HEK293T (cell line): ENCODE data around the gene SLC25A30.

Source experiments
- ARNT ChIP-seq: fragments of 450-650 bp; IDR thresholded peaks from 2 replicates; pipeline ENCODE4 v1.6.1; 2017; ENCODE audit warnings: mild to moderate bottlenecking
- BHLHE40 ChIP-seq: fragments of 450-650 bp; IDR thresholded peaks from 2 replicates; pipeline ENCODE4 v1.6.1; 2016; ENCODE audit warnings: mild to moderate bottlenecking, moderate library complexity, borderline replicate concordance
- FOXK2 ChIP-seq: fragments of 450-650 bp; IDR thresholded peaks from 2 replicates; pipeline ENCODE4 v1.6.1; 2016; ENCODE audit warnings: mild to moderate bottlenecking
- FOXM1 ChIP-seq: fragments of 450-650 bp; IDR thresholded peaks from 2 replicates; pipeline ENCODE4 v1.6.1; 2017; ENCODE audit warnings: mild to moderate bottlenecking, borderline replicate concordance
- HDGF ChIP-seq: fragments of 450-650 bp; IDR thresholded peaks from 2 replicates; pipeline ENCODE4 v1.6.1; 2017; ENCODE audit warnings: antibody characterized with exemption, borderline replicate concordance
- LEF1 ChIP-seq: fragments of 450-650 bp; IDR thresholded peaks from 2 replicates; pipeline ENCODE4 v1.6.1; 2017; ENCODE audit warnings: mild to moderate bottlenecking, borderline replicate concordance
- SUZ12 ChIP-seq: fragments of 450-650 bp; IDR thresholded peaks from 2 replicates; pipeline ENCODE4 v1.6.1; 2016; ENCODE audit warnings: mild to moderate bottlenecking

- TF ChIP-seq FOXM1 (no peak), BHLHE40 (no peak), SUZ12 (no peak), FOXK2 (no peak), LEF1 (no peak), HDGF (no peak), ARNT (no peak)
These were observed 50.2 kb downstream of the SLC25A30 start for GRCh38 chr13:45368005-45368404.
